SJSA1 (cell line): ENCODE data around the gene GP9. TPM values are rescaled to one million over a fixed set of nuclear protein-coding genes. Genes with fewer than 3 reads are reported as not detected.
"Not testable (repeated sequence)": the region's sequence is repeated elsewhere in the genome, so short reads cannot be mapped to it uniquely, and the experiment has no call there.

Source experiments
- DNase-seq, 2 experiments: peaks; one replicate each; pipeline ENCODE4 v3.0.0-alpha.2; 2015 to 2020; ENCODE audit warnings: low spot score in 2 of 2, low read depth in 1 of 2
- H3K27ac ChIP-seq: fragments of 250-450 bp; sonication (Bioruptor Pico); 2 replicates; pipeline ENCODE4 v1.5.1; 2020; ENCODE audit warnings: mild to moderate bottlenecking, moderate library complexity
- H3K27me3 ChIP-seq: fragments of 250-450 bp; sonication (Bioruptor Pico); replicated peaks from 2 replicates; pipeline ENCODE4 v1.5.1; 2020; ENCODE audit warnings: mild to moderate bottlenecking, moderate library complexity
- H3K36me3 ChIP-seq: fragments of 250-450 bp; sonication (Bioruptor Pico); 2 replicates; pipeline ENCODE4 v1.5.1; 2020; ENCODE audit warnings: mild to moderate bottlenecking
- H3K4me1 ChIP-seq: fragments of 250-450 bp; sonication (Bioruptor Pico); replicated peaks from 2 replicates; pipeline ENCODE4 v1.6.1; 2021; ENCODE audit warnings: mild to moderate bottlenecking
- H3K4me3 ChIP-seq: fragments of 250-450 bp; sonication (Bioruptor Pico); 2 replicates; pipeline ENCODE4 v1.5.1; 2020; ENCODE audit warnings: mild to moderate bottlenecking
- H3K9me3 ChIP-seq: fragments of 250-450 bp; sonication (Bioruptor Pico); replicated peaks from 2 replicates; pipeline ENCODE4 v1.5.1; 2020; ENCODE audit warnings: mild to moderate bottlenecking
- total RNA-seq: library from RNA; depleted of rRNA; stranded (reverse); fragments of >200 nt; shearing (Covaris generic); gene quantifications from 2 replicates; pipeline ENCODE4 v1.2.3, GENCODE V29; 2014; rRNA removed

GP9 gene
- total RNA-seq, 1 experiment from 2014 or later, result not detected

DNA sequence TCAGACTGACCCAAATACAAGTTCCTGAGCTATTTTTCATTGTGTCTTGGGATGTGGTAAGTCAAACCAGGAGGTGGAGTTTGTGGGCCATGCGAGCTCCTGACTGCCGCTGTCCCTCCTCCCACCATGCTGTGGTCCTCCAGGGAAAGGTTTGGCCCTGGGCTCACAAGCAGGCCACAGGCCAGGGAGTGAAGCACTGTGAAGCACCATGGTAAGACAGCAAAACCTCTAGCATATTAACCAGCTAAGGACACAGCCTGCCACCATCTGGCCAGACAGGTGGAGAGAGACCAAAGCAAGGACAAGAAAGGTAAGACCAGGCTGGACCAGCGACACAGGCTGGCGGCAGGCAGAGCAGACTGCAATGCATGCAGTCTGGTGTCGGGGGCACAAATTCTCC is 45.7 kb downstream of the GP9 start:
- no peaks in the 10 kb centered on the region for H3K4me1 ChIP-seq
- H3K9me3 ChIP-seq, result no peaks in the 10 kb centered on the region
- DNase-seq, result no peak
- H3K36me3 ChIP-seq, result no peaks in the 10 kb centered on the region; the same call in 1 of the 2 replicates
- no peaks in the 10 kb centered on the region for H3K27me3 ChIP-seq
- H3K27ac ChIP-seq, result no peak overlapping the region
- no peak overlapping the region for H3K4me3 ChIP-seq

DNA sequence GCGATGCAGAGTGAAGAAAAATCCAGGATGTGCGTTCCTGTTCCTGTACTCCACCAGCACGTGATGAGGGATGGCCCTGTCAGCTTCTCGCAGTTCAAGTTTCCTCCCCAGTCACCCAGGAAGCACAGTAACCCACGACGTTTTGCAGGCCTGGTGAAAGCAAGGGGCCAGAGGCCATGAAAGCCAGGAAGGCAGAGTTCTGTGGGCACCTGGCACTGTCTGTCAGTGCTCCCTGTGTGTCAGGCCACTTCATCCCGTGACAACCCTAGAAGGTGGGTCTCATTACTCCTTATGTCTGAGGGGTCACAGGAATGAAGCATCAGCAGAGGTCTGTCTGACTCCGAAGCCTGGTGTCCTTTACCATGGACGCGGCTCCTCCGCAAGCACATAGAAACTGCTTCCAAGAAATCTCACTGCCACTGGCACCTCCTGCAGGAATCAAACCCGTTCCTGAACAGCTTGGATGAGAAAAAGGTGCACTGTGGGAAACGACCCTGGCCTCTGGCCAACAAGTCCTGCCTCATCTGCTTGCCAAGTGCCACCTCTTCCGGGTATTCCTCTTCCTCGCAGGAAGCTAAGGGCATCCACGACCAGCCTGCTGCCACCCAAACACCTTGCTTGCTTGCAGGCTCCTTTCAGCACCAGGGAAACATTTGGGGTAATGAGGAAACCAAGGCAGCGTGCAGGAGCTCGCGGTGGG is 46.4 kb downstream of the GP9 start:
- no peak for DNase-seq
- Histone ChIP-seq H3K9me3 (no peaks in the 10 kb centered on the region), H3K27me3 (no peaks in the 10 kb centered on the region), H3K4me1 (no peaks in the 10 kb centered on the region), H3K36me3 (no peaks in the 10 kb centered on the region; the same call in 1 of the 2 replicates), H3K4me3 (no peak overlapping the region), H3K27ac (no peak overlapping the region)

DNA sequence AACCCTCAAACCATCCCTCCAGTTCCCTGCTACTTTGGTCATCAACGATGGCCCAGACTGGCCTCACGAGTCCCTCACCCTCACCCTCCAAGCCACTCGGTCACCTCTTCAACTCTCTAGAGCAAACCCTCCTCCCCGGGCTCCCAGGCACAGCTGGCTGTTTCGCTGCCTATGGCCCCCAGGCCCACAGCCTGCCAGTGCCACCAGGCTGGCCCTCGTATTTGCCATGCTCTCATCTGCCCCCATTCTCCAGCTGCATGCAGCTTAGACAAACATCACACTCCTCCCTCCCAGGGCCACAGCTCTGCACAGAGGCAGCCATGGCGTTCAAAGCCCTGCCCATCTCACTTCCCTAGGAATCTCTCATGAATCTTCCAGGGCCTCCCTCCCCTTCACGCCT is 47.2 kb downstream of the GP9 start:
- no peaks in the 10 kb centered on the region for H3K27me3 ChIP-seq
- no peaks in the 10 kb centered on the region; the same call in 1 of the 2 replicates for H3K36me3 ChIP-seq
- no peaks in the 10 kb centered on the region for H3K4me1 ChIP-seq

DNA sequence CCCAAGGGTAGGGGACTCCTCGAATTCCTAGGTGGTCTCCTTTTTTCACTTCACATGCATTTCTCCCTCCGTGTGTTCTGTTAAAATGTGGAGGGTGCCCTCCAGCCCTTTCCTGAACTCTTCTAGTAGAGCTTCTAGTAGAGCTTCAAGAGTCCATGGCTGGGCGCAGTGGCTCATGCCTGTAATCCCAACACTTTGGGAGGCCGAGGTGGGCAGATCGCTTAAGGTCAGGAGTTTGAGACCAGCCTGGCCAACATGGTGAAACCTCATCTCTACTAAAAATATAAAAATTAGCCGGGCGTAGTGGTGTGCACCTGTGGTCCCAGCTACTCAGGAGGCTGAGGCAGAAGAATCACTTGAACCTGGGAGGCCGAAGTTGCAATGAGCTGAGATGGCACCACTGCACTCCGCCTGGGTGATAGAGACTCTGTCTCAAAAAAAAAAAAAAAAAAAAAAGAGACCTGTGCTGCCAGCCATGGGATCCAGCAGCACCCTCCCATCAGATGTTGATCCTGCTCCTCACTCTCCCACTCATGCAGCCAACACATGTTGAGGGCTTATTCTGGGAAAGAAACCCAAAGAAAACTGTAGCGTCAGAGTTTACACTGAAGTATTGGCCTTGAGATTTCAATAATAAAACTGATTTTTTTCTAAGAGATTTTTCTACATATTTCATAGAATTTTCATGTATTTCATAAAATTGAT is 50.6 kb downstream of the GP9 start:
- H3K4me3 ChIP-seq, H3K9me3 ChIP-seq, H3K27me3 ChIP-seq, DNase-seq, H3K36me3 ChIP-seq, H3K27ac ChIP-seq, H3K4me1 ChIP-seq: not testable (repeated sequence)

More for the DNA sequence above, 47.2 kb downstream of the GP9 start:
- Histone ChIP-seq H3K4me3 (no peak overlapping the region), H3K27ac (no peak overlapping the region), H3K9me3 (no peaks in the 10 kb centered on the region)
- DNase-seq, result no peak

Other genes starting within 250 kb of the GP9 start
- 29.2 and 29.3 TPM in 2 replicates for gene ACAD9, start 181.2 kb upstream of the GP9 start, total RNA-seq
- gene CFAP92, start 66.7 kb upstream of the GP9 start, total RNA-seq, result 0.71 TPM in 1 of 2 replicates, not detected in the other
- gene EFCC1, start 59.5 kb upstream of the GP9 start, total RNA-seq, result 1.5 and 2.8 TPM in 2 replicates
- 7.9 and 12.1 TPM in 2 replicates for gene RAB43, start 61.0 kb downstream of the GP9 start, total RNA-seq
- 40.5 and 57.3 TPM in 2 replicates for gene ISY1, start 100.3 kb downstream of the GP9 start, total RNA-seq
- 215 and 258 TPM in 2 replicates for gene CNBP, start 123.1 kb downstream of the GP9 start, total RNA-seq
- 191 and 235 TPM in 2 replicates for gene COPG1, start 188.8 kb downstream of the GP9 start, total RNA-seq
- gene HMCES, start 218.1 kb downstream of the GP9 start, total RNA-seq, result 22.2 and 25.6 TPM in 2 replicates